ENCODE measurements around the gene EXOC6B.

The EXOC6B gene

DNA sequence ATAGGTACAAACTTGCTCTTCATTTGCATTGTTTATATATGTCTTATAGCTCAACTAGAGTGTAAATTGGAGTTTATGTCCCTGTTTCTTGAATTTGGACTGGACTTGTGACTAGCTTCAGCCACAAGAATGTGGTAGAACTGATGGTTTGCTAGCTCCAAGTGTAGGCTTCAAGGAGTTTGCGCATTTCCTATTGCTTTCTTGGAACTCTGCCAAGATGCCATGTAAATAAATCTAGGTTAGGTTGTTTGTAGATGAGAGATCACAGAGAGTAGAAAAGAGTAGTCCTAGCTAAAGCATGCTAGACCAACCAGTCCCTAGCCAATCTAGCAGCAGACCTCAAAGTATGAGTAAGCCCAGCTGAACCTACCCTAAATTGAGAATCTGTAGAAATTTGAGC is 495.2 kb downstream of the EXOC6B start:
- no peak for DNase-seq

GRCh38 chr2:72326759-72327158 is 499.1 kb downstream of the EXOC6B start:
- no peak for DNase-seq

DNA sequence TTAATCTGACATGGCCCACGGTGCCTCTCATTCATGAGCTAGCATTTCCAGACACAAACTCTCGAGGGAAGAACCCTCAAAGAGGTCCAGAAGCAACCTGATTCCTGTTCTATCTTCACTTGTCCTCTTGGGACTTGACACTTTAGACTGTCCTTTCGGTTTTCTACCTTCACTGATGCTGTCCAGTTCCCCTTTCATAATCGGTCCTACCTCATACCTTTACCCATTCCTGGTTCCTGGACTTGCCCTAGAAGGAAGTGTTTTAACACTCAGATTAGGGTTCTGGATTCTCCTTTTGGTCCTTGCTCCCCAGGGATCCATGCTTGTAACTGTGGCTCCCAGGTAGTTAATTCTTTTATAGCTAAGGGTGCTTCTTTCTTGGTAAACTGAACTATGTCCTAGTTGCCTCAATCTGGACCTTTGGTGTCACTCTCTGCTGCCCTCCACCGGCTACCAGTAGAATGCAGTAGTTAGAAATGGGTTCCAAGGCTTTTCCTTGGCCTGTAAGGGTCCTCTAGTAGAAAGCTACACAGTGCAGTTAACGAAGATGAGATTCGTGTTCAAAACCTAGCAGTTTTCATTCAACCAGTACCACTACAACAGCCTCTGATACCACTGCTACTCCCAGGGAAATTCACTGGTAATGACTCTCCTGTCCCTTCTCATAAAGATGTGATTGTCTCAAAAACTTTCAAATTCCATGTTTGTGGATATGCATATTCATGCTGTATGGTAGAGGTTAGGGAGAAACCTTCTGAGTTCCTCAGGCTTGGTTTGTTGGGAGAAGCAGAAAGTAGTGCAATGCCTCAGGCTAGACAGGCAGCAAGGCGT is 500.0 kb downstream of the EXOC6B start:
- no peak for DNase-seq

- no peak for DNase-seq
Measured at GRCh38 chr2:72316774-72317173, 509.1 kb downstream of the EXOC6B start.

DNA sequence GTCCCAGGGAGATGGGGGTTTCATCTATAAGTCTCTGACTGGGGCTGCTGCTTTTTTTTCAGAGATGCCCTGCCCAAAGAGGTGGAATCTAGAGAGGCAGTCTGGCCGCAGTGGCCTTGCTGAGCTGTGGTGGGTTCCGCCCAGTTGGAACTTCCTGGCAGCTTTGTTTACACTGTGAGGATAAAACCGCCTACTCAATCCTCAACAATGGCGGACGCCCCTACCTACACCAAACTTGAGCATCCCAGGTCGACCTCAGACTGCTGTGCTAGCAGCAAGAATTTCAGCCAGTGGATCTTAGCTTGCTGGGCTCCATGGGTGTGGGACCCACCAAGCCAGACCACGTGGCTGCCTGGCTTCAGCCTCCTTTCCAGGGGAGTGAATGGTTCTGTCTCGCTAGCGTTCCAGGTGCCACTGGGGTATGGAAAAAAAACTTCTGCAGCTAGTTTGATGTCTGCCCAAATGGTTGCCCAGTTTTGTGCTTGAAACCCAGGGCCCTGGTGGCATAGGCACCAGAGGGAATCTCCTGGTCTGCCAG is 525.6 kb downstream of the EXOC6B start:
- DNase-seq = no peak

DNA sequence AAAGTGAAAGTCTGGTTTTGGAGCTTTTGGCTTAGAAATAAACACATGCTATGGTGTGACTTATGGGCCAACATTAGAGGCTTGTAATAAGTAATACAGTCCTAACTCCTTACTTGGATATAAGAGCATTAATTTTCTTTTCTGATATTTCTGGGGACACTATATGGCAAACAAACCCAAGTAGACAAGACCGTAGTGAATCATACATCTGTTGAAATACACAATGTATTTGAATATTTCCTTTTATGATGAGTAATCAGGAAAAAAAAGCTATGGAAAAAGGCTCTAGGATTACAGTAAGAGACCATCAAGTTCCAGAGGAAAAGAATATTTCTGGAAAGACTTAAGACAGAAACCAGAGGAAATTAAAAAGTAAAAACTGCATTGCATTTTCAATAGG is 532.2 kb downstream of the EXOC6B start:
- DNase-seq = no peak

GRCh38 chr2:72292433-72292832 is 533.4 kb downstream of the EXOC6B start:
- DNase-seq = no peak

DNA sequence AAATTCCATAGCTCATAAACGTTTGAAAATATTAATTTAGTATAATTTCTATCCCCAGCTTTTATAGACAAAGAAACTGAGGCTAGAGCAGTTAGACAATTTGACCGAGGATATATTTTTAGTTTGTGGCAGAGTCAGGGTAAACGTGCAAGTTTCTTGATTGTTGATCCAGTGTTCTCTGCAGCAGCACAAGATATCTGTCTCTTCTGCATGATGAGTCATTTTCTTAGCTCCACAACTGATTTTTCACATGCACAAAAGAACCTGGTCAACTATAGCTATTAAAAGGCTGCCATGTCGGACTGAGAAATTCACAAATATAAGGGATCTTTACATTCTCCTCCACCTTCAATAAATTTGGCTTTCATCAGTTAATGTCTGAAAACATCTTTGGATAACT is 534.8 kb downstream of the EXOC6B start:
- DNase-seq = no peak

DNA sequence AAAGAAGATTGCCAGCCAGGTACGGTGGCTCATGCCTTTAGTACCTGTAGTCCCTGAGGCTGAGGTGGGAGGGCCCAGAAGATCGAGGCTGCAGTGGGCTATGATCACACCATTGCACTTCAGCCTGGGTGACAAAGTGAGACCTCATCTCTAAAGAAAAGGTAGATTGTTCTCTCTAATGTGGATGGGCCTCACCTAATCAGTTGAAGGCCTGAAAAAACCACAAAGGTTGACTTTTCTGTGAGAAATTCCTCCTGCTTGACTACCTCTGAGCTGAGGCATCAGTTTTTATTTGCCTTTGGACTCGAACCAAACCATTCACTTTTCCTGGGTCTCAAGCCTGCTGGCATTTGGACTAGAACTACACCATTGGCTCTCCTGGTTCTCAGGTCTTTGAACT is 536.1 kb downstream of the EXOC6B start:
- DNase-seq = no peak

DNA sequence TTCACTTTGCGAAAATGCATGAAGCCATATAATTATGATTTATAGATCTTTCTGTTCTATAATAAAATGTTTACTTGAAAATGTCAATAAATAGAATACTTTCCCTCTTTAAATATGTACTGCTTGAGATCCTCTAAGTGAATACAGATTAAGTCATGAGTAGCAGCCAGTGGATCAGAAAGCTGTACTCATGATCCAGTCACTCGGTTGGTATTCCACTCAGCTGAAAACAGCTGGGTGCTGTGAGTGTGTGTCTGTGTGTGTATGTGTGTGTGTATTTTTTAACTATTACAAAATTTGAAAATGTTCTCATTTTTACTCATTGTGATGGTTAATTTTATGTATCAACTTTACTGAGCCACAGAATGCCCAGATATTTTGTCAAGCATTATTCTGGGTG is 536.5 kb downstream of the EXOC6B start:
- DNase-seq = no peak

- DNase-seq = no peak
Measured at GRCh38 chr2:72278046-72278445, 547.8 kb downstream of the EXOC6B start.

GRCh38 chr2:72276876-72277275 is 549.0 kb downstream of the EXOC6B start:
- DNase-seq = no peak

GRCh38 chr2:72276356-72276755 is 549.5 kb downstream of the EXOC6B start:
- no peak for DNase-seq

GRCh38 chr2:72275084-72275483 is 550.7 kb downstream of the EXOC6B start:
- no peak for DNase-seq

DNA sequence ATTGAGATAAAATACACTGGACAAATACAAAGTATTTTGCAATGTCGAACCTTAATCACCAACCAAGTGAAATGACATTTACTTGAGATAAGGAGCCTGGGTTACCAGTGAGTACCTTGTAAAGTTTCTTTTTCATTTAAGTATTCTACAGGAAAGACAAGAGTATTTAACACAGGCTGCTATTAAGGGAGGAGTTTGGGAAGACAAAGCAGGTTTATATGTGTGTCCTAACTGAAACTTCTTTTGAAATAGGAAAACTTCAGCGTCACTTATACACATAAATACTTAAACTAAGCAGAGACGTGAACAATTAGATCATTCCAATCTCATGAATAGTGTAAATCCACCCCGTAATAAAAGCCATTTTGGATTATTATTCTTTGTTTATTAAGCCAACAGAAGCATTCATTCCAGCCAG is 551.4 kb downstream of the EXOC6B start:
- no peak for DNase-seq

DNA sequence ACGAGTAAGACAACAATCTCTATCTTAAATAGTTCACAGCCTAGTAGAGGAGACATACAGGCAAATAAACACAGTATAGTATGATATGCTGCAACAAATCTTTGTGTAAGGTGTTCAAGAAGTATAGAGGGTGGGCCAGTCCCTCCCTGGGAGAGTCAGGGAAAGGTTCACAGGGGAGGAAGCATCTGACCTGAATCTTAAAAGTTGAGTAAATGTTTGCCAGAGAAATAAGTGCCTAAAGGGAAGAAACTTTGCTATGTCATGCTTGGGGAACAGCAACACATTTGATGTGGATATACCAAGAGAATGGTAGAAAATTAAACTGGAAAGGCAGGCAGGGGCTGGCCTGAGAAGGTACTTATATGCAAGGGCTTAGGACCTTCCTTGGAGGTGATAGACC is 552.4 kb downstream of the EXOC6B start:
- no peak for DNase-seq

GRCh38 chr2:72271766-72272641 is 553.8 kb downstream of the EXOC6B start:
- DNase-seq = no peak

DNA sequence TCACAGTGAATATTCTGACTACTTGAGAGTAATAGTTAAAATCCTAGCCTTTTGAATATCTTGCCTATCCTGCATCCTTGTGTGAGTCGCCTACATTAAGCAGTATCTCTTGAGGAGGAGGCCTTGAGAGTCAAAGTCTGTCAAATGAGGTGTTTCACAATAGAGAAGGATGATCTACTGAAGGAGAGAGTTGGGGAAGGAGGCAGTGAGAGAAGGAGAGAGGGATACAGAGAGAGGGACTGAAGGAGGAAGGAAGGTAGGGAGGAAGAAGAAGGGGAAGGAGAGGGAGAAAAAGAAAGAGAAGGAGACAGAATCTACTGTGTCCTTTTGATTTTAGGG is 554.6 kb downstream of the EXOC6B start:
- no peak for DNase-seq

DNA sequence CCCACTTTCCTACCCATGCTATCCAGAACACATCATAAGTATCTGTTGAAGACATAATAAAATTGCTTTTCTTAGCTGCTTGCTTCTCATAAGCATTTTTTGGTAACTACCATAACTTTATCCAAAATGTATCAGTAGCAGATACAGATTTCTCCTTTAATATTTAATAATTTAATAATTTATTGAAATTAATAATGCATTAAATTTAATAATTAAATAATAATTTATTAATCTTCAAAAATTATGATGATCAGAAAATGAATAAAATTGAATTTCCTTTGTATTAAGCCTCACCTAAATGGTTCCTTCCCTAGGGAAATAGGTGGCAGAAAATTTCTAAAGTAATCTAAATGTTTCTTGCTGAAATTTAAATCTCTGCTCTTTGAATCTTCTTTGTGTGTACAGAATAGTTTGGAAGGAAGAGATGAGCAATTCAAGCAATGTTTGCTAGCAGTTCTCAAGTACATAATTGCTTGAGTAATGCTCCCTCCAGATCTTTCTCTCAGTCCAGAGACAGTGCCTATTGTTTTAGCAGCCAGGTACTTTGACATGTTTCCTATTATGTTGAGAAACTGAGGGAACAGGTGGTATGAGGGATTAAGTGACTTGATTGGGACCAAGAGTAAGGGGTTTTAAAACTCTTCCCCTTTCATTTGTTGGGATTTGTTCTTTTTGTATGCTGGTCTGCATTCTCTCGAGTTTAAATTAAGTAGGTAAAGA is 555.1 kb downstream of the EXOC6B start:
- no peak for DNase-seq

GRCh38 chr2:72263776-72264060 is 562.1 kb downstream of the EXOC6B start:
- DNase-seq = no peak

- no peak for DNase-seq
Measured at GRCh38 chr2:72263043-72263775, 562.6 kb downstream of the EXOC6B start.

DNA sequence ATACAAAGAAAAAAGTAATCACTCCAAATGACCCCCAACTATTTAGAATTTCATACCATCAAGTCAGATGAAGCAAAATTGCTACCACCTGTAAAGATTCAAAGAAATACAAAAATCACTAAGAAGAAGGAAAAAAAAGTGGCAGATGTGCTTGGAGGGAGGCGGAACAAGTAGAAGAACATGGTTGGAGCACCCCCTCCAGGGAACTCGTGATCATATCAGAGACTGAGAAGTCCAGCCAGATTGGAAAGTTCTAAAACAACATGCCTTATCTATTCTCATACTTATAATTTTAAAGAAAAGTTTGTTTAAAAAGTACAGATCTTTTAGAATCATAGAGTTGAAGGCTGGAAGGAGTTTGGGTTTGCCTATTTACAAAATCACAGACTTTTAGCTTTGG is 564.8 kb downstream of the EXOC6B start:
- DNase-seq = no peak

- no peak for DNase-seq
Measured at GRCh38 chr2:72255540-72255939, 570.3 kb downstream of the EXOC6B start.

All from activated naive CD4-positive, alpha-beta T cell treated with anti-CD3 and anti-CD28 coated beads, Interleukin-2, amount 50 U/mL, for 16 hours (primary cell).